NCI-H510A treated with DMSO at 0.1 percent for 48 hours (cell line): ENCODE data around the gene INPP5D.
"Not testable (repeated sequence)": the region's sequence is repeated elsewhere in the genome, so short reads cannot be mapped to it uniquely, and the experiment has no call there.

ENCODE experiments used
- DNase-seq: peaks from one replicate; lab custom pipeline; 2025; lab: John Stamatoyannopoulos, UW

The INPP5D gene

GRCh38 chr2:233142355-233142897, 82.3 kb downstream of the INPP5D start:
- DNase-seq, result no peak

- DNase-seq, result no peak
These were observed 83.7 kb downstream of the INPP5D start for GRCh38 chr2:233143700-233144331.

- no peak for DNase-seq
These were observed 85.6 kb downstream of the INPP5D start for GRCh38 chr2:233145726-233146125.

- no peak for DNase-seq
These were observed 86.1 kb downstream of the INPP5D start for GRCh38 chr2:233146194-233146593.

- DNase-seq, result no peak
These were observed 87.1 kb downstream of the INPP5D start for GRCh38 chr2:233147136-233147828.

DNA sequence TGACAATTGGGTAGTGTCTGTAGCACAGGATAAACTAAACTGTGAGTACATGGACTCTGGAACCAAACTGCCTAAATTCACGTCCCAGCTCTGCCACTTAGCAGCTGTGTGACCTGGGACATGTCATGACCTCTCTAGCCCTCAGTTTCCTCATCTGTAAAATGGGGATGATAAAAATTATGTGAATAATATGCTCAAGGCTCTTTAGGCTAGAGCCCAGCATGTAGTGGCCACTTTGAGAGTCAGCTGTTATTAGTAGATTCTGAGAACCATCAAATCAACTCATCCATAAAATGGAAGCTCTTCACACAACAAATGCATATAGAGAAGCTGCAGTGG, 87.7 kb downstream of the INPP5D start:
- DNase-seq, result no peak

GRCh38 chr2:233148354-233148753, 88.2 kb downstream of the INPP5D start:
- DNase-seq, result no peak

DNA sequence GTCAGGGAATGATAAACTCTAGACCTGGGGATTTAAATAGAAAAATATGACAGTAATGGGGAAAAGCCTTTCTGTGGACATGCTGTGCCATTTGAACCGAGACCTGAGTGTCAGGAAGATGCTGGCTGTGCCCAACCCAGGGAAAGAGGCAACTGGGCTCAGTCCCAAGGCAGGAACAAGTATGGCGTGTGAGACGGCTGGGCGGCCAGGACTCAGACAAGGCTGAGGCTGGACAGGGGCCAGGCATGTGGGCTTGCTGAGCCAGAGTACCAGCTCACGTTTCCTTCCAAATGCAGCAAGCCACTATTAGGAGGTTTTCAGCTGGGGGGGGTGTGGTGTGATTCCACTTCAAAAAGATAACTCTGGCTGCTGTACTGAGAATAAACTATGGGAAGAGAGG, 92.4 kb downstream of the INPP5D start:
- no peak for DNase-seq

DNA sequence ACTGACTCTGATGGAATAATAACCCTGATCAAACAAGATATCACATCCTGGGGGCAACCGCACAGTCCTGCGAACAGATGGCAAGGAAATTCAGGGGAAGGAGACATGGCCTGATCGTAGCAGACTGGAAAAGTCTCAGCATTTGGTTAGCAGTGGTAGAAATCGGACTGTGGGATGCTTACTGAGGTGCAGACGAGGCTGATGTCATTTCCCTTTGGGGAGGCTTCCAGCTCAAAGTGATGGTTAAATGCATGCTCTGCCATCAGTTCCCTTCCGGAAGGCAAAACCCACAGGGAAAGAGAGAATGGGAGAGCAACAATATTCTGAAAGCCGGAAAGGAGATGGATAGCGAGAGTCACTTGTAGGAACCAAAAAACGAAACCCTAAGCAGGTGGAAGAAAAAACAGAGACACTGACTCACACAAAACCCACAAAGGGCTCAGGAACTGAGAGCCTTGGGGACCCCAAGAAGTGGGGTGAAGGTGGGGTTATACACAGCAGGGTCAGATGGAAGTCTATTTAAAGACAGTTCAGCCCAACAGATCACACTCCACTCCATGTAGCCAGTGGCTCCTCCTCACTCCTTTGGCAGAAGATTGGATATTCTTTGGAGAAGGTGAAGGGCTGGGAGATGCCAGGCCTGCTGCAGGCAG, 93.1 kb downstream of the INPP5D start:
- DNase-seq, result no peak

GRCh38 chr2:233156001-233156400, 95.9 kb downstream of the INPP5D start:
- DNase-seq, result no peak

DNA sequence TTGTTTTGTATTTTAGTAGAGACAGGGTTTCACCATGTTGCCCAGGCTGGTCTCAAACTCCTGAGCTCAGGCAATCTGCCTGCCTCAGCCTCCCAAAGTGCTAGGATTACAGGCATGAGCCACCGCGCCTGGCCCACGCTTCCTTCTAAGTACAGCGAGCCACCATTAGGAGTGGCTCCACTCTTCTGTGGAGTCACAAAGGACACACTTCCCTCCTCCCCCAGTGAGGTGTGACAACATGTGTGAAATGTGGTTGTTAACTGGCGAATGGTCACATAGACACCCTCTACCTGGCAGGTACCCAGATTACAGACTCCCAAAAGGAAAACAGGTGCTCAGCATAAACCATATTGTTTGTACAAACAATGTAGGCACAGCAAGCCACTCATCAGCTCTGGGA, 96.3 kb downstream of the INPP5D start:
- not testable (repeated sequence) for DNase-seq

GRCh38 chr2:233161730-233162129, 101.6 kb downstream of the INPP5D start:
- DNase-seq, result no peak

DNA sequence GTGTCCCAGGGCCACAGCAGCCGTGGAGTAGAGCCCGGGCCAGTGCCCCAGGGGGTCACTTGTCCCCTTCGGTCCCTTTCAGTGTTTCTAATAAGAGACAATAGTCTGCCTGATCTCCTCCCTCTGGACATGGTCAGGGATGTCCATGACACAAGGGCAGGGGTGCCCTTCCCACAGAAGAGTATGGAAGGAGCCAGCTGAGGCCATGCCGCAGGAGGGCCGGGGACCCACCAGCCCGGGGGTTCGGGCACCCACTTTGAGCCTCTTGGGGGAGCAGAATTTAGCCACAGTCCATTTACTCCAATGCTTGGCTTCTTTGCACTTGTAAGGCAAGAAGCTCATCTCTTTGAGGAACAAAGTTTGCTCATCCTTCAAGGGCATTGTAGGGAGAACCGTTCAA, 102.6 kb downstream of the INPP5D start:
- no peak for DNase-seq

DNA sequence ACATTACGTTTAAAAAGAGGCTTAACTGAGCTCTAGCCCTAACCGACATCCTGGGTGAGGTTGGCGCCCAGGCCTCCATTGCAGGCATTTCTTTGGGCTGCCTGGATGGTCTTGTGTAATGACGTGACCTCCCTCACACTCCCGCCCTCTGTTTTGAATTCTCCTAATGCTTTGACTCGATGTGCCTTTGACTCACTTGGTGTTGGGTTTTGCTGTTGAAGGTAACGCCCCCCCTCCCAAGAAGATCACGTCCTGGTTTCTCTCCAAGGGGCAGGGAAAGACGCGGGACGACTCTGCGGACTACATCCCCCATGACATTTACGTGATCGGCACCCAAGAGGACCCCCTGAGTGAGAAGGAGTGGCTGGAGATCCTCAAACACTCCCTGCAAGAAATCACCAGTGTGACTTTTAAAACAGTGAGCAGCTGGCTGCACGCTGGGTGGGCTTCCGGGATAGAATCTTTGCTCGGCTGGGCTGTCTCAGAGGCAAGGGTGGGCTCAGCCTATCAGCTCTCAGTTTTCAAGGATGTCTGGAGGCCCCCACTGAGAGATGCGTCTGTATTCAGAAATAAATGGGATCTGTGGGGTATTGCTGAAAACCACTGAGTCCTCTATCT, 103.5 kb downstream of the INPP5D start:
- no peak for DNase-seq

GRCh38 chr2:233164128-233164635, 104.0 kb downstream of the INPP5D start:
- DNase-seq, result no peak

GRCh38 chr2:233164967-233165366, 104.8 kb downstream of the INPP5D start:
- DNase-seq, result no peak

DNA sequence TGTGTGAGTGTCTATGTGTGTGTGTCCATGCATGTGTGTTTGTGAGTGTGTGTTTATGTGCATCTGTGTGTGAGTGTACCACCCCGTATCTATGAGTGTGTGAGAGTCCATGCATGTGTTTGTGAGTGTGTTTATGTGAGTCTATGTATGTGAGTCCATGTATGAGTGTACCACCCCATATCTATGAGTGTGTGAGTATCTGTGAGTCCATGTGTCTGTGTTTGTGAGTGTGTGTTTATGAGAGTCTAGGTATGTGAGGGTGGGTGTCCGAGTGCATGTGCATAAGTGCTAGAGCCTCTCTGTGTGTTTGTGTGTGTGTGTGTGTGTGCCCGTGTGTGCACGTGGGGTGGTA, 105.4 kb downstream of the INPP5D start:
- DNase-seq, result no peak

GRCh38 chr2:233165895-233166661, 105.9 kb downstream of the INPP5D start:
- no peak for DNase-seq

DNA sequence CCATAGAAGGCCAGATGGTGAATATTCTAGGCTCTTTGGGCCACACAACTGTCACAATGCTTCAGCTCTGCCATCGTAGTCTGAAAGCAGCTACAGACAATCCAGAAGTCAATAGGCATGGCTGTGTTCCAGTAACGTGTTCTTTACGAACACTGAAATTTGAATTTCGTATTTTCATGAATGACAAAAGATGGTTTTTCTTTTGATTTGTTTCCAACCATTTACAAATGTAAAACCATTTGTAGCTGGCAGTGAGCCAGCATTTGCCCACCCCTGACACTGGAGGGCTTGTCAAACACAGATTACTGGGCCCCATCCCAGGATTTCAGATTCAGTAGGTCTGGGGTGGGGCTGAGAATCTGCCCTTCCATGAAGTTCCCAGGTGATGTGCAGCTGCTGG, 108.3 kb downstream of the INPP5D start:
- DNase-seq, result no peak

DNA sequence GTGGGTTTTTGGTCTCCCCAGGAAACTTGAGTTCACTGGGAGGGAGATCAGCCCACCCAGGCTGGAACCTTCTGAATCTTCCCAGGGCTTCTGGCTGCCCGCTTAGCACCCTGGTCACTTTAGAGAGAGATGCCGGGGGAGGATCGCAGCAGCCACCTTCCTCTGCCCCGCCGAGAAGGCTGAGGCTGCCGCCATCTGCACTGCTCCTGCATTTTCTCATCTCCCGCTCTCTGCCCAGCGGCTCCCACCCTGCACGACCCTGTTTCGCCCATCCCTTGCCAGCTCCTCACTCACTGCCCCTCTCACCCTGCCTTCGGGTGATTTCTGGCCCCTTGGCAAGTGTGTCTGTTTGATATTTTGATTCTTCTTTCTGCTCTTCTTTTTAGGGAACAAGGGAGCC, 108.8 kb downstream of the INPP5D start:
- no peak for DNase-seq

DNA sequence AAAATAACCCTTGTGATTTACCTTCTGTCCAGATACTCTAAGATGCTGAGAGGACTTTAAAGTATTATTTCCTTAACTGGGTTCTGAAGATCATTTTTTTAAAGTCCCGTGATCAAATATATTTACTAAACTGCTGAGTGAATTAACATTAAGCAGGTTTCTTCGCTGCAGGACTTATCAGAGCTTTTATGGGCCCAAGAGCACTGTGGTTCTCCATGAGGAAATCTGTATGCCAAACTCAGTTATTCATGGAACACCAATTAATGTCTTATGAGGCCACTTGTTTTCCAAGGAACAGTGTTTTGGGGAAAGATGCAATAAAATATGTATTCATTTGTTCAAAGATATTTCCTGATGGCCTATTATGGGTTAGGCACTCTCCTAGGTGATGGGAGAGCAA, 111.2 kb downstream of the INPP5D start:
- DNase-seq, result no peak

DNA sequence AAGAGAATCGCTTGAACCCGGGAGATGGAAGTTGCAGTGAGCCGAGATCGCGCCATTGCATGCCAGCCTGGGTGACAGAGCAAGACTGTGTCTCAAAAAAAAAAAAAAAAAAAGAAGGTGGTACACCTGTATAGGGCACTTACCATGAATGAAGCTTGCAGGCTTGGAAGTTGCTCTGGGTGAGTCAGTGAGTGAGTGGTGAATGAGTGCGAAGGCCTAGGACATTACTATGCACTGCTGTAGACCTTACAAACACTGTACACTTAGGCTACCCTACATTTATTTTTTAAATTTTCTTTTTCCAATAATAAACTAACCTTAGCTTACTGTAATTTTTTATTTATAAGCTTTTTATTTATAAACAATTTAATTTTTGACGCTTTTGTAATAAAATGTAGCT, 113.0 kb downstream of the INPP5D start:
- DNase-seq, result no peak
